Measurements from ENCODE around the gene SNRPD3. TPM values are rescaled to one million over a fixed set of nuclear protein-coding genes. Genes with fewer than 3 reads are reported as not detected.
A peak's percentile ranks its signal among the peaks of the same experiment; 100 is the strongest.
"Not testable (repeated sequence)": the region's sequence is repeated elsewhere in the genome, so short reads cannot be mapped to it uniquely, and the experiment has no call there.

The SNRPD3 gene
- total RNA-seq, 1 donor from 2014 or later = 84.9 TPM

- not testable (repeated sequence) for H3K27me3 Mint-ChIP-seq (ENCODE audit: unreplicated experiment); H3K36me3 Mint-ChIP-seq (ENCODE audit: unreplicated experiment); H3K4me3 Mint-ChIP-seq (ENCODE audit: unreplicated experiment); H3K9me3 Mint-ChIP-seq (ENCODE audit: unreplicated experiment); DNase-seq (ENCODE audit: extremely low spot score, unreplicated experiment)
- peak; percentile 20 for TF ChIP-seq CTCF (IDR thresholded peaks at IDR 0.05)
- Mint-ChIP-seq H3K4me1 (ENCODE audit: unreplicated experiment) (peaks cover 13% of the 10 kb centered on the region), H3K27ac (ENCODE audit: unreplicated experiment) (peak overlapping the region; percentile 12)
Measured at GRCh38 chr22:24603770-24604629, 48.2 kb downstream of the SNRPD3 start.

- Mint-ChIP-seq H3K4me1 (ENCODE audit: unreplicated experiment) (peaks cover 13% of the 10 kb centered on the region), H3K27ac (ENCODE audit: unreplicated experiment) (peak overlapping the region; percentile 27)
- not testable (repeated sequence) for H3K36me3 Mint-ChIP-seq (ENCODE audit: unreplicated experiment); H3K4me3 Mint-ChIP-seq (ENCODE audit: unreplicated experiment); DNase-seq (ENCODE audit: extremely low spot score, unreplicated experiment); H3K9me3 Mint-ChIP-seq (ENCODE audit: unreplicated experiment); H3K27me3 Mint-ChIP-seq (ENCODE audit: unreplicated experiment)
Measured at GRCh38 chr22:24606340-24606739, 50.5 kb downstream of the SNRPD3 start.

- H3K36me3 Mint-ChIP-seq (ENCODE audit: unreplicated experiment); H3K9me3 Mint-ChIP-seq (ENCODE audit: unreplicated experiment); H3K4me3 Mint-ChIP-seq (ENCODE audit: unreplicated experiment); H3K27me3 Mint-ChIP-seq (ENCODE audit: unreplicated experiment); H3K27ac Mint-ChIP-seq (ENCODE audit: unreplicated experiment); DNase-seq (ENCODE audit: extremely low spot score, unreplicated experiment): not testable (repeated sequence)
- H3K4me1 Mint-ChIP-seq (ENCODE audit: unreplicated experiment) = peaks cover 13% of the 10 kb centered on the region
Measured at GRCh38 chr22:24607429-24607983, 51.7 kb downstream of the SNRPD3 start.

- H3K36me3 Mint-ChIP-seq (ENCODE audit: unreplicated experiment); H3K27me3 Mint-ChIP-seq (ENCODE audit: unreplicated experiment); H3K9me3 Mint-ChIP-seq (ENCODE audit: unreplicated experiment); DNase-seq (ENCODE audit: extremely low spot score, unreplicated experiment); H3K4me3 Mint-ChIP-seq (ENCODE audit: unreplicated experiment); H3K27ac Mint-ChIP-seq (ENCODE audit: unreplicated experiment): not testable (repeated sequence)
- H3K4me1 Mint-ChIP-seq (ENCODE audit: unreplicated experiment) = peaks cover 11% of the 10 kb centered on the region
Measured at GRCh38 chr22:24608327-24608726, 52.5 kb downstream of the SNRPD3 start.

- H3K4me3 Mint-ChIP-seq (ENCODE audit: unreplicated experiment); H3K9me3 Mint-ChIP-seq (ENCODE audit: unreplicated experiment); H3K36me3 Mint-ChIP-seq (ENCODE audit: unreplicated experiment); DNase-seq (ENCODE audit: extremely low spot score, unreplicated experiment); H3K27ac Mint-ChIP-seq (ENCODE audit: unreplicated experiment); H3K27me3 Mint-ChIP-seq (ENCODE audit: unreplicated experiment); H3K4me1 Mint-ChIP-seq (ENCODE audit: unreplicated experiment): not testable (repeated sequence)
Measured at GRCh38 chr22:24609888-24610287, 54.1 kb downstream of the SNRPD3 start.

GRCh38 chr22:24614794-24615193, 59.0 kb downstream of the SNRPD3 start:
- not testable (repeated sequence) for H3K4me3 Mint-ChIP-seq (ENCODE audit: unreplicated experiment); H3K27ac Mint-ChIP-seq (ENCODE audit: unreplicated experiment); H3K36me3 Mint-ChIP-seq (ENCODE audit: unreplicated experiment); DNase-seq (ENCODE audit: extremely low spot score, unreplicated experiment); H3K4me1 Mint-ChIP-seq (ENCODE audit: unreplicated experiment); H3K27me3 Mint-ChIP-seq (ENCODE audit: unreplicated experiment); H3K9me3 Mint-ChIP-seq (ENCODE audit: unreplicated experiment)

- H3K4me3 Mint-ChIP-seq (ENCODE audit: unreplicated experiment); H3K36me3 Mint-ChIP-seq (ENCODE audit: unreplicated experiment); H3K4me1 Mint-ChIP-seq (ENCODE audit: unreplicated experiment); DNase-seq (ENCODE audit: extremely low spot score, unreplicated experiment); H3K9me3 Mint-ChIP-seq (ENCODE audit: unreplicated experiment); H3K27ac Mint-ChIP-seq (ENCODE audit: unreplicated experiment); H3K27me3 Mint-ChIP-seq (ENCODE audit: unreplicated experiment): not testable (repeated sequence)
Measured at GRCh38 chr22:24621244-24621643, 65.4 kb downstream of the SNRPD3 start.

GRCh38 chr22:24622596-24622995, 66.8 kb downstream of the SNRPD3 start:
- H3K4me3 Mint-ChIP-seq (ENCODE audit: unreplicated experiment); H3K4me1 Mint-ChIP-seq (ENCODE audit: unreplicated experiment); DNase-seq (ENCODE audit: extremely low spot score, unreplicated experiment); H3K36me3 Mint-ChIP-seq (ENCODE audit: unreplicated experiment); H3K27me3 Mint-ChIP-seq (ENCODE audit: unreplicated experiment); H3K9me3 Mint-ChIP-seq (ENCODE audit: unreplicated experiment); H3K27ac Mint-ChIP-seq (ENCODE audit: unreplicated experiment): not testable (repeated sequence)

Other genes starting within 250 kb of the SNRPD3 start
- gene ADORA2A, start 128.4 kb upstream of the SNRPD3 start, total RNA-seq = 1.6 and 3.5 TPM in 2 replicates
- not detected in 2 replicates for gene UPB1, start 60.7 kb upstream of the SNRPD3 start, total RNA-seq
- gene GUCD1, start 861 bp upstream of the SNRPD3 start, total RNA-seq = 79.3 and 81.5 TPM in 2 replicates
- 10.3 and 11.0 TPM in 2 replicates for gene LRRC75B, start 37.1 kb downstream of the SNRPD3 start, total RNA-seq
- gene GGT1, start 47.2 kb downstream of the SNRPD3 start, total RNA-seq = 1.9 and 2.6 TPM in 2 replicates
- not detected in 2 replicates for gene PIWIL3, start 218.7 kb downstream of the SNRPD3 start, total RNA-seq